Activated CD8-positive, alpha-beta T cell treated with anti-CD3 and anti-CD28 coated beads, Interleukin-2, amount 10 ng/mL, durations not matched to agents 7 days and 5 days (primary cell): ENCODE data around the gene PAFAH1B2. TPM values are rescaled to one million over a fixed set of nuclear protein-coding genes. Genes with fewer than 3 reads are reported as not detected.
A peak's percentile ranks its signal among the peaks of the same experiment; 100 is the strongest.

Source experiments
- ATAC-seq: fragments of 150-1000 bp; cut with Tn5 transposase; one replicate; pipeline ENCODE4 v1.10.0; 2021; ENCODE audit warnings: moderate library complexity
- CTCF ChIA-PET: fragments of 350-600 bp; sonication (Branson Sonifier 250); formaldehyde crosslinking; loops from one replicate; lab custom pipeline; 2021; ENCODE audit warnings: antibody characterized with exemption; lab: Charles Lee
- POLR2A ChIA-PET: fragments of 350-600 bp; sonication (Branson Sonifier 250); formaldehyde crosslinking; loops from one replicate; lab custom pipeline; 2021; ENCODE audit warnings: antibody characterized with exemption; lab: Charles Lee
- DNase-seq: peaks from one replicate; pipeline ENCODE4 v3.0.0-alpha.2; 2020
- H3K27ac Mint-ChIP-seq: one replicate; pipeline ENCODE4 v1.8.0; 2021; ENCODE audit warnings: mild to moderate bottlenecking, mixed read lengths
- H3K27me3 Mint-ChIP-seq: one replicate; pipeline ENCODE4 v1.8.0; 2021; ENCODE audit warnings: low read depth, mixed read lengths
- H3K36me3 Mint-ChIP-seq: one replicate; pipeline ENCODE4 v1.8.0; 2021; ENCODE audit warnings: low read depth, mixed read lengths
- H3K4me1 Mint-ChIP-seq: one replicate; pipeline ENCODE4 v1.8.0; 2021; ENCODE audit warnings: low read depth, mixed read lengths
- H3K4me3 Mint-ChIP-seq: one replicate; pipeline ENCODE4 v1.8.0; 2021; ENCODE audit warnings: mild to moderate bottlenecking, mixed read lengths
- H3K9me3 Mint-ChIP-seq: one replicate; pipeline ENCODE4 v1.8.0; 2022; ENCODE audit warnings: mixed read lengths; ENCODE audit not compliant: insufficient read depth
- total RNA-seq, 2 experiments: library from RNA; stranded (reverse); gene quantifications; one replicate each; pipeline ENCODE4 v1.2.3, GENCODE V29; 2021

The PAFAH1B2 gene
- total RNA-seq, 2 experiments from 2014 or later = 56.5 to 60.0 TPM

- DNase-seq (no peak), ATAC-seq (no peak)
- CTCF ChIA-PET = interaction anchor here (1.4 to 2.3 kb wide), 4 partner anchors 10 to 39 kb away, joined by 3 to 12 read pairs (median 5); partner anchors contain the start of gene PCSK7
- H3K4me1 Mint-ChIP-seq = no peaks in the 10 kb centered on the region
- no peak overlapping the region for H3K27ac Mint-ChIP-seq
- H3K4me3 Mint-ChIP-seq = no peak overlapping the region
- H3K36me3 Mint-ChIP-seq = peaks cover 73% of the 10 kb centered on the region
- H3K27me3 Mint-ChIP-seq = no peaks in the 10 kb centered on the region
- H3K9me3 Mint-ChIP-seq = no peaks in the 10 kb centered on the region
- POLR2A ChIA-PET = interaction anchor here (0.8 kb wide), 1 partner anchor 42 kb away, joined by 3 read pairs; the partner anchor contains the start of gene SIDT2
These were observed 76.5 kb downstream of the PAFAH1B2 start for GRCh38 chr11:117220568-117220967.

- ChIA-PET CTCF (interaction anchor here (1.4 to 2.3 kb wide), 4 partner anchors 9 to 41 kb away, joined by 4 to 12 read pairs (median 9); partner anchors contain the start of gene PCSK7), POLR2A (interaction anchor here (0.8 kb wide), 1 partner anchor 42 kb away, joined by 3 read pairs; the partner anchor contains the start of gene SIDT2)
- DNase-seq (no peak), ATAC-seq (no peak)
- Mint-ChIP-seq H3K36me3 (peaks cover 73% of the 10 kb centered on the region), H3K27me3 (no peaks in the 10 kb centered on the region), H3K4me3 (no peak overlapping the region), H3K27ac (no peak overlapping the region), H3K4me1 (no peaks in the 10 kb centered on the region), H3K9me3 (no peaks in the 10 kb centered on the region)
These were observed 77.1 kb downstream of the PAFAH1B2 start for GRCh38 chr11:117220999-117221774.

- H3K4me3 Mint-ChIP-seq = no peak overlapping the region
- ChIA-PET CTCF (interaction anchor here (2.3 kb wide), 2 partner anchors 9 to 42 kb away, joined by 12 read pairs; partner anchors contain the start of gene PCSK7), POLR2A (no interaction called here)
- H3K4me1 Mint-ChIP-seq = peaks cover 6% of the 10 kb centered on the region
- no peaks in the 10 kb centered on the region for H3K9me3 Mint-ChIP-seq
- no peak overlapping the region for H3K27ac Mint-ChIP-seq
- no peak for DNase-seq
- H3K36me3 Mint-ChIP-seq = peaks cover 74% of the 10 kb centered on the region
- H3K27me3 Mint-ChIP-seq = no peaks in the 10 kb centered on the region
- no peak for ATAC-seq
These were observed 77.9 kb downstream of the PAFAH1B2 start for GRCh38 chr11:117221775-117222517.

DNA sequence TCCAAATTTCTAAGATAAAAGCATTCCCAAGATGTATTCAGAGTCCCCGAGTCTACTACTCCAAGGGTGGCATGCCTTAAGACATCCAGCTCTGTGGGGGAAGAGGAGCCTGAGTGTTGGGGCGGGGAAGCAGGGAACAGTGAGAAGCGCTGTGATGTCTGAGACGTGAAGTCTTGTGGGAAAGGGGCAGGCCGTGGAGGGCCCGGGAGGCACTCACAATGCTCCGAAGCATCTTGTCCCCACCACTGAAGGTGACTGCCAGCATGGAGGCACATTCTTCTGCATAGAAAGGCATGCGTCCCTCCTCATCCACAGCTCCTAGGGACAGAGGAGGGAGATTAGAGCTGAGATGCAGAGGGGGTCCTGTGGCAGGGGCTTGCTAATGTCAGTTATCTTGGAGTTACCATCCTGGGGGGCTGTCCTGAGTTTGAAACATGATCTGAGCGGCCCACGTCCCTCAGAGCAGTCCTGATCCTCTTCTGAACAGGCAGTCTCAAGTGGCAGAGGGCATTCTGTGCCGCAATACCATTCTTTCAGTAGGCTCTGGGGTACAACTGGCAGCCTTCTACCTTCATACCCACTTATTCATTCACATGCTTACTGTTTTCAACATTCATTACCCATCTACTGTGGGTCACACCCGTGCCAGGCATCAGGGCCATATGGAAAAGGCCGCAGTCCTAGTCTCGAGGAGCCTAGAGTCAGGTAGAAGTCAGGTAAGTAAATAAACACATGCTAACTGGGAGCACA is 79.1 kb downstream of the PAFAH1B2 start:
- peaks cover 69% of the 10 kb centered on the region for H3K36me3 Mint-ChIP-seq
- H3K9me3 Mint-ChIP-seq = no peaks in the 10 kb centered on the region
- ATAC-seq = no peak
- H3K27ac Mint-ChIP-seq = no peak overlapping the region
- H3K27me3 Mint-ChIP-seq = no peaks in the 10 kb centered on the region
- no peak for DNase-seq
- ChIA-PET CTCF (interaction anchor here (2.3 kb wide), 1 partner anchor 43 kb away, joined by 12 read pairs; no protein-coding TSS in a partner anchor), POLR2A (no interaction called here)
- no peak overlapping the region for H3K4me3 Mint-ChIP-seq
- peaks cover 15% of the 10 kb centered on the region for H3K4me1 Mint-ChIP-seq

GRCh38 chr11:117223741-117224689 is 79.9 kb downstream of the PAFAH1B2 start:
- POLR2A ChIA-PET = interaction anchor here (0.9 kb wide), 1 partner anchor 436 kb away, joined by 4 read pairs; the partner anchor contains the start of gene ZPR1
- DNase-seq = no peak
- Mint-ChIP-seq H3K4me1 (peaks cover 22% of the 10 kb centered on the region), H3K27ac (peak overlapping the region; percentile 46), H3K9me3 (no peaks in the 10 kb centered on the region), H3K27me3 (no peaks in the 10 kb centered on the region), H3K4me3 (no peak overlapping the region), H3K36me3 (peaks cover 69% of the 10 kb centered on the region)
- no peak for ATAC-seq
- CTCF ChIA-PET = interaction anchor here (1.6 to 2.3 kb wide), 2 partner anchors 13 to 44 kb away, joined by 5 to 12 read pairs; no protein-coding TSS in a partner anchor

GRCh38 chr11:117225553-117226170 is 81.6 kb downstream of the PAFAH1B2 start:
- DNase-seq = no peak
- Mint-ChIP-seq H3K9me3 (no peaks in the 10 kb centered on the region), H3K27ac (no peak overlapping the region), H3K4me1 (peaks cover 37% of the 10 kb centered on the region), H3K27me3 (no peaks in the 10 kb centered on the region), H3K36me3 (peaks cover 73% of the 10 kb centered on the region), H3K4me3 (no peak overlapping the region)
- no peak for ATAC-seq
- ChIA-PET POLR2A (interaction anchor here (1.5 kb wide), 1 partner anchor 44 kb away, joined by 3 read pairs; no protein-coding TSS in a partner anchor), CTCF (interaction anchor here (0.7 to 6.9 kb wide), 20 partner anchors 9 to 493 kb away, joined by 3 to 124 read pairs (median 6); partner anchors contain the start of genes APOA5, PAFAH1B2 and SIDT2)

Other genes with a start within 250 kb of the PAFAH1B2 start
- 10 to 100 TPM; 25.9 to 31.4 TPM for gene SIK3, start 45.9 kb upstream of the PAFAH1B2 start, total RNA-seq
- gene SIDT2, start 34.5 kb downstream of the PAFAH1B2 start, total RNA-seq = 10 to 100 TPM; 20.2 to 23.6 TPM
- gene TAGLN, start 55.1 kb downstream of the PAFAH1B2 start, total RNA-seq = 1 to 10 TPM; 2.4 to 2.6 TPM
- 100 to 1,000 TPM; 160 to 161 TPM for gene PCSK7, start 87.8 kb downstream of the PAFAH1B2 start, total RNA-seq
- gene RNF214, start 88.4 kb downstream of the PAFAH1B2 start, total RNA-seq = 10 to 100 TPM; 19.5 to 21.2 TPM
- 1 to 10 TPM; 3.8 to 4.3 TPM for gene BACE1-AS, start 147.1 kb downstream of the PAFAH1B2 start, total RNA-seq
- 1 to 10 TPM; 1.0 to 1.1 TPM for gene BACE1, start 172.0 kb downstream of the PAFAH1B2 start, total RNA-seq
- 10 to 100 TPM; 31.7 to 32.4 TPM for gene CEP164, start 183.6 kb downstream of the PAFAH1B2 start, total RNA-seq